K562 (cell line): ENCODE results near the gene VAMP4. TPM values are rescaled to one million over a fixed set of nuclear protein-coding genes. Genes with fewer than 3 reads are reported as not detected.

Experiments
- ADNP ChIP-seq: fragments of 200-800 bp; sonication (Bioruptor generic); IDR thresholded peaks from 2 replicates; pipeline ENCODE4 v1.6.1; 2016; ENCODE audit warnings: missing genetic modification characterization, missing compliant biosample characterization
- BRD4 ChIP-seq: fragments of 200-600 bp; sonication (generic); IDR thresholded peaks from 2 replicates; pipeline ENCODE4 v1.6.1; 2017; ENCODE audit warnings: inconsistent platforms
- ELF2 ChIP-seq: fragments of 250-450 bp; sonication (Bioruptor Pico); IDR thresholded peaks from 2 replicates; pipeline ENCODE4 v1.5.0; 2021; ENCODE audit warnings: mild to moderate bottlenecking
- ESRRB ChIP-seq: fragments of 250-450 bp; sonication (Bioruptor Pico); IDR thresholded peaks from 2 replicates; pipeline ENCODE4 v1.5.0; 2020; ENCODE audit warnings: mild to moderate bottlenecking, moderate library complexity, borderline replicate concordance
- KLF1 ChIP-seq: fragments of 450-650 bp; IDR thresholded peaks from 2 replicates; pipeline ENCODE4 v1.6.1; 2016; ENCODE audit warnings: missing genetic modification characterization, missing compliant biosample characterization
- MAX ChIP-seq: sonication (generic); formaldehyde crosslinking; IDR thresholded peaks from 2 replicates; pipeline ENCODE4 v1.9.0; 2022; ENCODE audit warnings: mild to moderate bottlenecking, missing genetic modification reagents
- NCOA1 ChIP-seq: fragments of 450-650 bp; IDR thresholded peaks from 2 replicates; pipeline ENCODE4 v1.6.1; 2016; ENCODE audit warnings: low read depth
- NELFE ChIP-seq: IDR thresholded peaks from 2 replicates; pipeline ENCODE4 v1.6.1; 2011; ENCODE audit warnings: mild to moderate bottlenecking; ENCODE audit not compliant: insufficient read depth, insufficient read length
- NONO ChIP-seq, 2 experiments: fragments of 200-400 bp in 1 of 2; fragments of 450-650 bp in 1 of 2; formaldehyde crosslinking in 1 of 2; IDR thresholded peaks; 2 replicates each; pipeline ENCODE4 v1.6.1; 2017; ENCODE audit warnings: low read depth in 2 of 2, mild to moderate bottlenecking in 2 of 2, moderate library complexity in 2 of 2, low read length in 1 of 2
- POLR3G ChIP-seq: IDR thresholded peaks from 2 replicates; pipeline ENCODE4 v1.6.1; 2011; ENCODE audit not compliant: insufficient read length, insufficient replicate concordance; ENCODE audit errors: extremely low read depth
- PREB ChIP-seq: sonication (generic); formaldehyde crosslinking; IDR thresholded peaks from 2 replicates; pipeline ENCODE4 v1.8.1; 2023; ENCODE audit warnings: mild to moderate bottlenecking, missing genetic modification reagents
- RHOXF2B ChIP-seq: fragments of 250-450 bp; sonication (Bioruptor Pico); conservative IDR thresholded peaks from 2 replicates; pipeline ENCODE4 v1.5.1; 2021
- RNF2 ChIP-seq: sonication (generic); IDR thresholded peaks from 2 replicates; pipeline ENCODE4 v1.6.1; 2016
- SMAD2 ChIP-seq: fragments of 150-350 bp; IDR thresholded peaks from 2 replicates; pipeline ENCODE4 v1.6.1; 2014; ENCODE audit warnings: low read depth, mild to moderate bottlenecking, low read length
- TCFL5 ChIP-seq: fragments of 250-450 bp; sonication (Bioruptor Pico); conservative IDR thresholded peaks from 2 replicates; pipeline ENCODE4 v1.6.1; 2021; ENCODE audit warnings: mild to moderate bottlenecking, moderate library complexity, matching md5 sums
- TRIM25 ChIP-seq: fragments of 450-650 bp; IDR thresholded peaks from 2 replicates; pipeline ENCODE4 v1.7.0; 2016; ENCODE audit warnings: borderline replicate concordance
- VEZF1 ChIP-seq: fragments of 200-800 bp; sonication (Bioruptor generic); IDR thresholded peaks from 2 replicates; pipeline ENCODE4 v1.6.1; 2017; ENCODE audit warnings: missing genetic modification characterization, missing compliant biosample characterization
- ZHX1 ChIP-seq: fragments of 150-350 bp; conservative IDR thresholded peaks from 2 replicates; pipeline ENCODE4 v1.6.1; 2014; ENCODE audit warnings: low read length
- ZNF3 ChIP-seq: fragments of 250-450 bp; sonication (Bioruptor Pico); IDR thresholded peaks from 2 replicates; pipeline ENCODE4 v1.5.0; 2021; ENCODE audit warnings: mild to moderate bottlenecking, moderate library complexity
- polyA plus RNA-seq, 8 experiments: library from polyadenylated mRNA; depleted of rRNA in 4 of 8; stranded (reverse) in 5 of 8; unstranded in 3 of 8; fragments of >200 nt; fragmentation: Nextera tagmentation in 2 of 8; fragmentation: Illumina TruSeq in 1 of 8; extraction: Ambion mirVana in 2 of 8; extraction: Trizol in 1 of 8; gene quantifications; 2 replicates each; pipeline versions ENCODE4 v1.2.1 to v1.2.3, GENCODE V29; 2011 to 2014; ENCODE audit warnings: inconsistent platforms in 1 of 8, missing spikeins in 1 of 8
- total RNA-seq, 7 experiments: library from RNA; depleted of rRNA in 6 of 7; stranded (reverse); fragments of >200 nt in 6 of 7; fragmentation: Illumina TruSeq in 2 of 7; extraction: Trizol in 2 of 7; gene quantifications; 2 replicates each; pipeline versions ENCODE4 v1.2.1 to v1.2.3, GENCODE V29; 2011 to 2021; ENCODE audit warnings: low replicate concordance in 1 of 7

The VAMP4 gene
- total and polyA plus RNA-seq, 9 of the 15 experiments (the other 6 are each of a cell fraction or from before 2014, with no cell fraction given): 3.3 to 21.4 (median 11.9) TPM

- TF ChIP-seq VEZF1 (CRISPR knock-in tag) (no peak), ELF2 (CRISPR knock-in tag) (no peak), TCFL5 (CRISPR knock-in tag) (no peak), SMAD2 (no peak), BRD4 (no peak), RNF2 (no peak), PREB (CRISPR knock-in tag) (no peak), TRIM25 (peak; percentile 80; the same call in 1 of the 2 replicates), ZNF3 (CRISPR knock-in tag) (no peak), ADNP (tag) (no peak), ESRRB (no peak), ZHX1 (no peak), POLR3G (no peak), NCOA1 (no peak), RHOXF2B (CRISPR knock-in tag) (no peak), NONO (IDR thresholded peaks at IDR 0.05; ENCODE audit: low read depth in 2 of 2, low read length in 1 of 2) (no peak), KLF1 (tag) (no peak), MAX (no peak), NELFE (no peak)
These were observed 636 bp downstream of the VAMP4 start (continued) for GRCh38 chr1:171740987-171741871.
